Measurements from ENCODE around the gene TMTC4.

Gene TMTC4

DNA sequence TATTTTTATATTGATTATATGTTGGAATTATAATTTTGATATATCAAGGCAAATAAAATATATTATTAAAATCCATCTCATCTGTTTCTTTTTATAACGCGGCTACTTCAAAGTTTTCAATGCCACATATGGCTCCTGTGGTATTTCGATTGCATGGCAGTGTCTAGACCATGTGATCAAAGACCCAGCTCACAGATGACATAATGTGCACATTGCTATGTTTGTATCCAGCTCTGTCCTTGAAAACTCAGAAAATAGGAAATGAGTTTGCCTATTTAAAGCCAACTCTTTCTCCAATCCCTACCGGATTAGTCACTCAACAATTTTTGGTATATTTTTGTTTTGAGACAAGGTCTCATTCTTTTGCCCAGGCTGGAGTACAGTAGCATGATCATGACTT is 26.2 kb downstream of the TMTC4 start:
- DNase-seq (ENCODE audit: extremely low spot score) = no peak
- TF ChIP-seq, protein P1, sequence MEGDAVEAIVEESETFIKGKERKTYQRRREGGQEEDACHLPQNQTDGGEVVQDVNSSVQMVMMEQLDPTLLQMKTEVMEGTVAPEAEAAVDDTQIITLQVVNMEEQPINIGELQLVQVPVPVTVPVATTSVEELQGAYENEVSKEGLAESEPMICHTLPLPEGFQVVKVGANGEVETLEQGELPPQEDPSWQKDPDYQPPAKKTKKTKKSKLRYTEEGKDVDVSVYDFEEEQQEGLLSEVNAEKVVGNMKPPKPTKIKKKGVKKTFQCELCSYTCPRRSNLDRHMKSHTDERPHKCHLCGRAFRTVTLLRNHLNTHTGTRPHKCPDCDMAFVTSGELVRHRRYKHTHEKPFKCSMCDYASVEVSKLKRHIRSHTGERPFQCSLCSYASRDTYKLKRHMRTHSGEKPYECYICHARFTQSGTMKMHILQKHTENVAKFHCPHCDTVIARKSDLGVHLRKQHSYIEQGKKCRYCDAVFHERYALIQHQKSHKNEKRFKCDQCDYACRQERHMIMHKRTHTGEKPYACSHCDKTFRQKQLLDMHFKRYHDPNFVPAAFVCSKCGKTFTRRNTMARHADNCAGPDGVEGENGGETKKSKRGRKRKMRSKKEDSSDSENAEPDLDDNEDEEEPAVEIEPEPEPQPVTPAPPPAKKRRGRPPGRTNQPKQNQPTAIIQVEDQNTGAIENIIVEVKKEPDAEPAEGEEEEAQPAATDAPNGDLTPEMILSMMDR (IDR thresholded peaks at IDR 0.05; ENCODE audit: control extremely low read depth, extremely low read depth, low read depth, missing control alignments) = no peak
- ChIA-PET CTCF (interaction anchor here (0.8 to 1.5 kb wide), 4 partner anchors 15 to 38 kb away, joined by 3 to 6 read pairs (median 4); partner anchors contain the start of gene TMTC4), POLR2A (no interaction called here)

DNA sequence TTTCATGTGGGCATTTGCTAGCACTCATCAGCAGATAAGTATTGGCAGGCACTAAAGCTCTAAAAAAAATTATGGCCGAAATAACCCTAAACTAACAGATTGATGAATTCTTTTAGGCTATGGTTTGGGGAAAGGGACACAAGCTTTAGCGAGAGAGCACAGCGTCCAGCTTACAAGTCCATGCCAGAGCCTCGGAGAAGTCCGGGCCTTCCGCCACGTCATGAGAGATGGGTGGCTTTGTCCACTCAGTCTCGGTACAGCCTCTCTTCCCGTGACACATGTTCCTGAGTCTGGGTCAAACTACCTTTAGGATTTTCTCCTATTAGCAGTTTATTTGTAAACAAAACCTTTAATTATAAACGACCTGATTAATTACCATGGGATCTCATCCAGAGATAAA is 27.7 kb downstream of the TMTC4 start:
- no peak for DNase-seq (ENCODE audit: extremely low spot score)
- ChIA-PET POLR2A (no interaction called here), CTCF (interaction anchor here (1.2 to 1.4 kb wide), 2 partner anchors 22 to 74 kb away, joined by 3 read pairs; no protein-coding TSS in a partner anchor)
- TF ChIP-seq, protein P1 (IDR thresholded peaks at IDR 0.05; ENCODE audit: control extremely low read depth, extremely low read depth, low read depth, missing control alignments) = no peak

DNA sequence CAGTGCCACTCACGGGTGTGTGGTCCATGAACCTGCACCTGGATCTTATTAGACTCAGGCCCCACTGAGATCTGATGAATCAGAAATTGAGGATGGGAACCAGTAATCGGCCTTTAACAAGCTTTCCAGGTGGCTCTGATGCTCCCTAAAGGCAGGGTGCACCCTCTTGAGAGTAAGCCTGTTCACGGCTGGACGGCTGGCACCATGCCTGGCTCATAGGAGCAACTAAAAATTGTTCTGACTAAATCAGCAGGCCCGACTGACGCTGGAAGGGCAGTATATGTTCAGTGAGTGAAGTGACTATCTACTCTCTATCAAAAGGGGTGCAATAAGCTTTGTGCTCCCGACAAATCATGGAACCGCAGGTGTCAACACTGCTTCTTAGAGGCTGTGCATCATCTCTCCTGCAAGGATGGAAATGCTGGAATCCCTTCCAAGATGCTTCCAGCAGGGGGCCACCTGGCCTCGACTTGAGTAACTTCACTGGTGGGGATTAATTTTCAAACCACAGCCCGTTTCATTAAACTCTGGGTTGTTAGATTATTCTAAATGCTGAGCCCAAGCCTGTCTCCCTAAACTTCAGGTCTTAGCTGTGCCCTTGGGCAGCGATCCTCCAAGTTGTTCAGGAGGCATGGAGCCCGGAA is 28.4 kb downstream of the TMTC4 start:
- POLR2A ChIA-PET = no interaction called here
- CTCF ChIA-PET = interaction anchor here (1.2 to 1.4 kb wide), 2 partner anchors 23 to 73 kb away, joined by 3 read pairs; no protein-coding TSS in a partner anchor
- no peak for DNase-seq (ENCODE audit: extremely low spot score)
- TF ChIP-seq, protein P1 (IDR thresholded peaks at IDR 0.05; ENCODE audit: control extremely low read depth, extremely low read depth, low read depth, missing control alignments) = peak; percentile 16

DNA sequence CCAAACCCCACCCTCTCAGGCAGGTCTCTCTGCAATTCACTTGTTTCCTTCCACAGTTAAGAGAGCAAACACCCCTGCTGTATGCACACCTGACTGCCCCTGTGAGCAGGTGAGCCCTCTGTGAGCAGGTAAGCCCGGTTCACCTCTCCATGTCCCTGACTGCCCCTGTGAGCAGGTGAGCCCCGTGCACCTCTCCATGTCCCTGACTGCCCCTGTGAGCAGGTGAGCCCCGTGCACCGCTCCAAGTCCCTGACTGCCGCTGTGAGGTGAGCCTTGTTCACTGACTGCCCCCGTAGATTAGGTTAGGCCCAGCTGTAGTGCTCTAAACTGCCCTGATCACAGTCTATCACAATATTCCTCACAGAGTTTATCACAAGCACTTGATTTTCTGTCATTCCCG is 29.2 kb downstream of the TMTC4 start:
- POLR2A ChIA-PET = no interaction called here
- TF ChIP-seq, protein P1 (IDR thresholded peaks at IDR 0.05; ENCODE audit: control extremely low read depth, extremely low read depth, low read depth, missing control alignments) = no peak
- DNase-seq (ENCODE audit: extremely low spot score) = no peak
- CTCF ChIA-PET = interaction anchor here (1.3 kb wide), 1 partner anchor 73 kb away, joined by 4 read pairs; no protein-coding TSS in a partner anchor

DNA sequence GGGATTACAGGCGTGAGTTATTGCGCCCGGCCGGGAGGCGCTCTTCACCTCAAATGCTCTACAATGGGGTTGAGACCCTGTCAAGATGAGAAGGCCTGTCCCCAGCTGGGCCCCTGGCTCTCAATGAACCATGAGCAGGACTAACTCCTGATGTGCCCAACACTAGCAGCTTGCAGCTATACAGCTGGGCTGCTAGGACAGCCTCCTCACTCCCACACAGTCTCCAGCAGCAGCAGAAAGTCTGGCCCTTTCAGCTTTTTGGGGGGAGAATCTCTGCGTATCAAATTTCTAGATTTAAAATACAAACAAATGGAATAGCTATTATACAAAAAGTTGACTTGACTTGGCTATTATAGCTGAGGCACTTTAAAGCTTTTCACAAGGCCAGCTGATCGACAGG is 30.2 kb downstream of the TMTC4 start:
- POLR2A ChIA-PET = interaction anchor here (0.6 kb wide), 1 partner anchor 662 kb away, joined by 3 read pairs; the partner anchor contains the start of gene ZIC2
- DNase-seq (ENCODE audit: extremely low spot score) = no peak
- CTCF ChIA-PET = interaction anchor here (1.0 to 1.3 kb wide), 3 partner anchors 9 to 72 kb away, joined by 3 to 4 read pairs (median 3); partner anchors contain the start of gene TMTC4
- TF ChIP-seq, protein P1 (IDR thresholded peaks at IDR 0.05; ENCODE audit: control extremely low read depth, extremely low read depth, low read depth, missing control alignments) = no peak

DNA sequence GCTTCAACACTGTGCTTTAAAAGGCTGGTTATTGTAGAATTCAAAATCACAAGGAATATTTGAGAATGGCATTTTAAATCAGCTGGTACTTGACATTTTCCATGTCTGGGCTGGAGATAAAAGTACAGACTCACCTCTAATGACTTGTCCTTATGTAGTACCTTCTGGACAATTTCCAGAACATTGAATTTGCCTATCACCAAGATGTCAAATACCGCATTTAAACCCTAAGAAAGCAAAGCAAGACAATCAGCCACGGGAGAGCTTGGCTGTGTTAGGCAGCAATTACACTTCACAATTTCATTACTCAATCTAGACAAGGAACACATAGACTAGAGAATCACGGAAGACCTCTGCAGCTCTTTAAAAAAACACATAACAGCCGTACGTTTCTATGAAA is 36.8 kb downstream of the TMTC4 start:
- TF ChIP-seq, protein P1 (IDR thresholded peaks at IDR 0.05; ENCODE audit: control extremely low read depth, extremely low read depth, low read depth, missing control alignments) = no peak
- DNase-seq (ENCODE audit: extremely low spot score) = no peak
- CTCF ChIA-PET = interaction anchor here (1.6 to 2.0 kb wide), 2 partner anchors 11 to 14 kb away, joined by 6 read pairs; no protein-coding TSS in a partner anchor
- POLR2A ChIA-PET = no interaction called here

Data from GM10248 (cell line).